ENCODE measurements around the gene NMS. TPM values are rescaled to one million over a fixed set of nuclear protein-coding genes. Genes with fewer than 3 reads are reported as not detected.

The NMS gene
- total RNA-seq, 2 donors from 2014 or later = not detected

DNA sequence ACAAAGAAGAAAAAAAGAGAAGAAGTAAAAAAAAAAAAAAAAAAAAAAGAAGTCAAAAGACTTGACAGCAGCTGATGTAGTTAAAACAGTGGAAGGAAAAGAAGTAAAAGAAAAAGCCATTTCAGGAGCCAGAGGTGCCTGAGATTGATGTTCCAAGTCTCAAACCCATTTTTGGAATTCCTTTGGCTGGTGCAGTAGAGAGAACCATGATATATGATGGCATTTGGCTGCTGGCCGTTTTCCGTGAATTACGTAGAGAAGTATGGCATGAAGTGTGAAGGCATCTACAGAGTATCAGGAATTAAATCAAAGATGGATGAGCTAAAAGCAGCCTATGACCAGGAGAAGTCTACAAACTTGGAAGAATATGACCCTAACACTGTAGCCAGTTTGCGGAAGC, 45.2 kb upstream of the NMS start:
- H3K4me1 ChIP-seq (replicated peaks) = no peaks in the 10 kb centered on the region
- DNase-seq (ENCODE audit: low spot score) = no peak
- no peak overlapping the region for H3K27ac ChIP-seq
- TF ChIP-seq, protein P1, sequence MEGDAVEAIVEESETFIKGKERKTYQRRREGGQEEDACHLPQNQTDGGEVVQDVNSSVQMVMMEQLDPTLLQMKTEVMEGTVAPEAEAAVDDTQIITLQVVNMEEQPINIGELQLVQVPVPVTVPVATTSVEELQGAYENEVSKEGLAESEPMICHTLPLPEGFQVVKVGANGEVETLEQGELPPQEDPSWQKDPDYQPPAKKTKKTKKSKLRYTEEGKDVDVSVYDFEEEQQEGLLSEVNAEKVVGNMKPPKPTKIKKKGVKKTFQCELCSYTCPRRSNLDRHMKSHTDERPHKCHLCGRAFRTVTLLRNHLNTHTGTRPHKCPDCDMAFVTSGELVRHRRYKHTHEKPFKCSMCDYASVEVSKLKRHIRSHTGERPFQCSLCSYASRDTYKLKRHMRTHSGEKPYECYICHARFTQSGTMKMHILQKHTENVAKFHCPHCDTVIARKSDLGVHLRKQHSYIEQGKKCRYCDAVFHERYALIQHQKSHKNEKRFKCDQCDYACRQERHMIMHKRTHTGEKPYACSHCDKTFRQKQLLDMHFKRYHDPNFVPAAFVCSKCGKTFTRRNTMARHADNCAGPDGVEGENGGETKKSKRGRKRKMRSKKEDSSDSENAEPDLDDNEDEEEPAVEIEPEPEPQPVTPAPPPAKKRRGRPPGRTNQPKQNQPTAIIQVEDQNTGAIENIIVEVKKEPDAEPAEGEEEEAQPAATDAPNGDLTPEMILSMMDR (IDR thresholded peaks at IDR 0.05) = no peak
- TF ChIP-seq POLR2AphosphoS5 (IDR thresholded peaks at IDR 0.05) = no peak
- no peak for TF ChIP-seq POLR2A (IDR thresholded peaks at IDR 0.05)
- no peaks in the 10 kb centered on the region for H3K9me3 ChIP-seq
- H3K4me3 ChIP-seq = no peak overlapping the region
- WGBS = 67% methylated on average over 4 of the region's 4 CpGs
- no peaks in the 10 kb centered on the region for H3K27me3 ChIP-seq (replicated peaks; ENCODE audit: insufficient read depth)
- intact Hi-C loops (cut with DNase I) = loop anchor here (5.0 to 10.0 kb wide), 2 partner anchors 132 to 560 kb away; no protein-coding TSS in a partner anchor
- no peaks in the 10 kb centered on the region for H3K36me3 ChIP-seq

DNA sequence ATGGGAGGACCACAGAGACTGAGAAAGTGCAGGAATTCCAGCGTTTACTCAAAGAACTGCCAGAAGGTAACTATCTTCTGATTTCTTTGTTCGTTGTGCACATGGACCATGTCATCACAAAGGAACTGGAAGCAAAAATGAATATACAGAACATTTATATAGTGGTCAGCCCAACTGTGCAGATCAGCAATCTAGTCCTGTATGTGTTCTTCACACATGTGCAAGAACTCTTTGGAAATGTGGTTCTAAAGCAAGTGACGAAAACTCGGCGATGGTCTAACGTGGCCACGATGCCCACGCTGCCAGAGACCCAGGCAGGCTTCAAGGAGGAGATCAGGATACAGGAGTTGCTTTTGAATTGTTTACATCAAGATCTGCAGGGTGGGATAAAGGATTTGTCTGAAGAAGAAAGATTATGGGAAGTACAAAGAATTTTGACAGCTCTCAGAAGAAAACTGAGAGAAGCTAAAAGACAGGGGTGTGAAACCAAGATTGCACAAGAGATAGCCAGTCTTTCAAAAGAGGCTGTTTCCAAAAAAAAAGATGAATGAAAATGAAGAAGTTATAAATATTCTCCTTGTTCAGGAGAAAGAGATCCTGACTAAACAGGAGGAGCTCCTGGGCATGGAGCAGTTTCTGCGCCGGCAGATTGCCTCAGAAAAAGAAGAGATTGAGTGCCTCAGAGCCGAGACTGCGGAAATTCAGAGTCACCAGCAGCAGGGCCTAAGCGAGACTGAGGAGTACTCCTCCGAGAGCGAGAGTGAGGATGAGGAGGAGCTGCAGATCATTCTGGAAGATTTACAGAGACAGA, 44.5 kb upstream of the NMS start:
- no peak overlapping the region for H3K27ac ChIP-seq
- TF ChIP-seq POLR2A (IDR thresholded peaks at IDR 0.05) = no peak
- no peak for TF ChIP-seq POLR2AphosphoS5 (IDR thresholded peaks at IDR 0.05)
- TF ChIP-seq, protein P1 (IDR thresholded peaks at IDR 0.05) = no peak
- DNase-seq (ENCODE audit: low spot score) = no peak
- no peaks in the 10 kb centered on the region for H3K36me3 ChIP-seq
- intact Hi-C loops (cut with DNase I) = loop anchor here (5.0 to 10.0 kb wide), 2 partner anchors 132 to 559 kb away; no protein-coding TSS in a partner anchor
- 83% methylated on average over 15 of the region's 15 CpGs for WGBS
- no peak overlapping the region for H3K4me3 ChIP-seq
- H3K27me3 ChIP-seq (replicated peaks; ENCODE audit: insufficient read depth) = no peaks in the 10 kb centered on the region
- H3K4me1 ChIP-seq (replicated peaks) = no peaks in the 10 kb centered on the region
- H3K9me3 ChIP-seq = no peaks in the 10 kb centered on the region

DNA sequence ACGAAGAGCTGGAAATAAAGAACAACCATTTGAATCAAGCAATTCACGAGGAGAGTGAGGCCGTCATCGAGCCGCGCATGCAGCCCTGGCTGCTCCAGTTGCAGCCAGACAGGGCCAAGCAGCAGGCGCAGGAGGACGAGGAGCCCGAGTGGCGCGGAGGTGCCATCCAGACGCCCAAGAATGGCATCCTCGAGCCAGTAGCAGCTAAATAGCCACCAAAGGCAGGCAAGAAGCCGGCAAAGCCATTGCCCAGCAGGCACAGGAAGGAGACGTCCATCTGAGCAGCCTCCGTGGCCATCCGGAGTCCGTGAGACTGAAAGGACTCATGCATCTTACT, 43.9 kb upstream of the NMS start:
- Histone ChIP-seq H3K4me3 (no peak overlapping the region), H3K36me3 (no peaks in the 10 kb centered on the region), H3K27ac (no peak overlapping the region), H3K27me3 (replicated peaks; ENCODE audit: insufficient read depth) (no peaks in the 10 kb centered on the region), H3K9me3 (no peaks in the 10 kb centered on the region), H3K4me1 (replicated peaks) (no peaks in the 10 kb centered on the region)
- TF ChIP-seq POLR2A (IDR thresholded peaks at IDR 0.05) (no peak), POLR2AphosphoS5 (IDR thresholded peaks at IDR 0.05) (no peak)
- TF ChIP-seq, protein P1 (IDR thresholded peaks at IDR 0.05) = no peak
- 91% methylated on average over 18 of the region's 18 CpGs for WGBS
- intact Hi-C loops (cut with DNase I) = loop anchor here (5.0 to 10.0 kb wide), 2 partner anchors 131 to 558 kb away; no protein-coding TSS in a partner anchor
- DNase-seq (ENCODE audit: low spot score) = no peak

DNA sequence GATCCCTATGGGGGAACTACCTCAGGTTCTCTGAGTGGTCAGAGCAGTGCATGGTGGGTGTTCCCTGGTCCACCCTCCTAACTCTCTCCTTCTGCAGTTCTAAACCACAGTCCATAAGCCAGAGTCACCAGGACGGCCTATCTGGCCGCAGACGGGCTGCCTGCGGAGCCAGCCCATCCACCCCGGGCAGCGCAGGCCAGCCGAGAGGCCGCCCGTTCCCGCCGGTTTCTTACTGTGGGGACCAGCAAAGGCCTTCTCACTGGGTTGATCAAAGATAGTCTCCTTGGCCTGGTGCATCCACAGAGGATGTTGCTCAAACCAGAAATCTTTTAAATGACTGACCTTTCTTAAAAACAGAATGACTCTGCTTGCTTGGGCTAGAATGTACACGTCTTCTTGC, 43.2 kb upstream of the NMS start:
- H3K4me3 ChIP-seq = no peak overlapping the region
- no peaks in the 10 kb centered on the region for H3K4me1 ChIP-seq (replicated peaks)
- no peak overlapping the region for H3K27ac ChIP-seq
- 90% methylated on average over 12 of the region's 12 CpGs for WGBS
- intact Hi-C loops (cut with DNase I) = loop anchor here (5.0 to 10.0 kb wide), 2 partner anchors 130 to 558 kb away; no protein-coding TSS in a partner anchor
- no peaks in the 10 kb centered on the region for H3K27me3 ChIP-seq (replicated peaks; ENCODE audit: insufficient read depth)
- H3K36me3 ChIP-seq = no peaks in the 10 kb centered on the region
- DNase-seq (ENCODE audit: low spot score) = no peak
- H3K9me3 ChIP-seq = no peaks in the 10 kb centered on the region
- TF ChIP-seq POLR2AphosphoS5 (IDR thresholded peaks at IDR 0.05) (no peak), POLR2A (IDR thresholded peaks at IDR 0.05) (no peak)
- TF ChIP-seq, protein P1 (IDR thresholded peaks at IDR 0.05) = no peak

All from prostate gland (tissue), 2 donors.